Measurements from ENCODE around the gene POGLUT2.

POGLUT2 gene

GRCh38 chr13:102763741-102764140 lies 35.0 kb downstream of the POGLUT2 start:
- no peak for DNase-seq

GRCh38 chr13:102761071-102761470 lies 37.7 kb downstream of the POGLUT2 start:
- no peak for DNase-seq

- no peak for DNase-seq
Measured at GRCh38 chr13:102758842-102759241, 39.9 kb downstream of the POGLUT2 start.

GRCh38 chr13:102757006-102757405 lies 41.8 kb downstream of the POGLUT2 start:
- no peak for DNase-seq

GRCh38 chr13:102751886-102752285 lies 46.9 kb downstream of the POGLUT2 start:
- DNase-seq: no peak

- no peak for DNase-seq
Measured at GRCh38 chr13:102742506-102742905, 56.3 kb downstream of the POGLUT2 start.

- DNase-seq: no peak
Measured at GRCh38 chr13:102742101-102742500, 56.7 kb downstream of the POGLUT2 start.
